Activated CD8-positive, alpha-beta memory T cell treated with anti-CD3 and anti-CD28 coated beads, Interleukin-2, amount 50 U/mL, for 48 hours (primary cell): ENCODE measurements around the gene MAN2B1.

ENCODE experiments used
- DNase-seq: peaks from one replicate; pipeline ENCODE4 v3.0.0-alpha.2; 2020

MAN2B1 gene

GRCh38 chr19:12610540-12611360 lies 55.8 kb downstream of the MAN2B1 start, which contains the start of the genes ZNF490 and ZNF791:
TSS of gene ZNF490 (minus strand) at chr19:12610813. CDS start at chr19:12610680, 133 bp downstream.
TSS of gene ZNF791 (plus strand) at chr19:12610920. CDS start at chr19:12611080, 160 bp downstream.
- peak; percentile 96 for DNase-seq

GRCh38 chr19:12607631-12608030 lies 58.9 kb downstream of the MAN2B1 start:
- no peak for DNase-seq

- no peak for DNase-seq
These were observed 59.7 kb downstream of the MAN2B1 start for GRCh38 chr19:12606796-12607195.

- DNase-seq = no peak
These were observed 62.8 kb downstream of the MAN2B1 start for GRCh38 chr19:12603714-12604113.

- DNase-seq = no peak
These were observed 68.9 kb downstream of the MAN2B1 start for GRCh38 chr19:12597594-12597993.

GRCh38 chr19:12596927-12597548 lies 69.5 kb downstream of the MAN2B1 start:
- no peak for DNase-seq
